GM19043 (cell line): ENCODE data around the gene LIN54.
"Not testable (repeated sequence)": the region's sequence is repeated elsewhere in the genome, so short reads cannot be mapped to it uniquely, and the experiment has no call there.

Source experiments
- ATAC-seq: cut with Tn5 transposase; IDR thresholded peaks from one replicate; pipeline ENCODE4 v1.9.1; 2021; ENCODE audit warnings: low read depth; ENCODE audit not compliant: unreplicated experiment

LIN54 gene

GRCh38 chr4:83010522-83011318 lies at the start of gene LIN54:
LIN54 (minus strand) TSS chr4:83010823; CDS start chr4:82984844, 25,979 bp downstream.
- ATAC-seq: peak; percentile 40

- ATAC-seq: no peak
Observed at GRCh38 chr4:83054928-83055327, 44.3 kb upstream of the LIN54 start.

GRCh38 chr4:83048781-83049180 lies 38.2 kb upstream of the LIN54 start:
- ATAC-seq: not testable (repeated sequence)

- ATAC-seq: no peak
Observed at GRCh38 chr4:83046693-83047473, 36.3 kb upstream of the LIN54 start.

DNA sequence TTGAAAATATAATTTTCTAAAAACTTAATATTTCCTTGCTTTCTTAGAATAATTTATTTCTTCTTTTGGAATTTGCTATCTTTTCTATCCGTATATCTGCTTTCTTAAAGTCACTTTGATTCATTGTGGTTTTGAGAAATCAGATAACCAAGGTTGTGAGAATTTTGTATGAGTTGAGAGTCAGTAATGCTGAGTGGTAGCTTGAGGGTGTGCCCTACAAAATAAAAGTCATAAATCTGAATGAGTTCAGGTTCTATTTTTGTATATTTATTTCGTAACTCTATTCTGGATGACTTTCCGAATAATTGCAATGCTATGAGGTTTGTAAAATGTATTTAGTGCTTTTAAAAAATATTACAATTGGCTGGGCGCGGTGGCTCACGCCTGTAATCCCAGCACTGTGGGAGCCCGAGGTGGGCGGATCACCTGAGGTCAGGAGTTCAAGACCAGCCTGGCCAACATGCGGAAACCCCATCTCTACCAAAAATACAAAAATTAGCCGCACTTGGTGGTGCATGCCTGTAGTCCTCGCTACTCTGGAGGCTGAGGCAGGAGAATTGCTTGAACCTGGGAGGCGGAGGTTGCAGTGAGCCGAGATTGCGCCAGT lies 33.3 kb upstream of the LIN54 start:
- no peak for ATAC-seq

DNA sequence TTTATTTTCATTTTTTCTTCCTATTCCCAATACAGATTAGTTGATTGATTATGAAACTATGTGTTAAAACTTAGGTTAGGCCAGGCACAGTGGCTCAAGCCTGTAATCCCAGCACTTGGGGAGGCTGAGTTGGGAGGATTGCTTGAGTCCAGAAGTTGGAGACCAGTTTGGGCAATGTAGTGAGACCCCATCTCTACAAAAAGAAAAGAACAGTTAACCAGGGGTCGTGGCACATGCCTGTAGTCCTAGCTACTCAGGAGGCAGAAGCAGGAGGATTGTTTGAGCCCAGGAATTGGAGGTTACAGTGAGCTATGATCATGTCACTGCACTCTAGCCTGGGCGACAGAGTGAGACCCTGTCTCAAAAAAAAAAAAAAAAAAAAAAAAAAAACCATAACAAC lies 32.5 kb upstream of the LIN54 start:
- ATAC-seq: not testable (repeated sequence)

DNA sequence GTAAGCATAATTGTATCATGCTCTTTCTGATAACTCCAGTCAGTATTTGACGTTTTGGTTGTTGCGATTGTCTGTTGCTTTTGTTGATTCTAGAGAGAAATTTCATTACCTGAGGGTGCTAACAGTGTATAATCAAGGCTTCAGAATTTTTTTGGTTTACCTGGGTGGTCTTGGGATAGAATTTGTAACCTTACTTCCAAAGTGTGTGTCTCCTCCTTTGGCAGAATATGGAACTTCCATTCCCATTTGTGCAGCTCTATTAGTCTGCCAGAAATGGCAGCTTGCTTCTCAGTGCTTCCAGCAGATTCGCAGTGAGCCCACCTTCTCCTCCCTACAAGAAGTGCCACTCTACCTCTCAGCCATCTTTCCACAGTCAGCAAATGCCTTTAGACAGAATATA lies 29.6 kb upstream of the LIN54 start:
- no peak for ATAC-seq

DNA sequence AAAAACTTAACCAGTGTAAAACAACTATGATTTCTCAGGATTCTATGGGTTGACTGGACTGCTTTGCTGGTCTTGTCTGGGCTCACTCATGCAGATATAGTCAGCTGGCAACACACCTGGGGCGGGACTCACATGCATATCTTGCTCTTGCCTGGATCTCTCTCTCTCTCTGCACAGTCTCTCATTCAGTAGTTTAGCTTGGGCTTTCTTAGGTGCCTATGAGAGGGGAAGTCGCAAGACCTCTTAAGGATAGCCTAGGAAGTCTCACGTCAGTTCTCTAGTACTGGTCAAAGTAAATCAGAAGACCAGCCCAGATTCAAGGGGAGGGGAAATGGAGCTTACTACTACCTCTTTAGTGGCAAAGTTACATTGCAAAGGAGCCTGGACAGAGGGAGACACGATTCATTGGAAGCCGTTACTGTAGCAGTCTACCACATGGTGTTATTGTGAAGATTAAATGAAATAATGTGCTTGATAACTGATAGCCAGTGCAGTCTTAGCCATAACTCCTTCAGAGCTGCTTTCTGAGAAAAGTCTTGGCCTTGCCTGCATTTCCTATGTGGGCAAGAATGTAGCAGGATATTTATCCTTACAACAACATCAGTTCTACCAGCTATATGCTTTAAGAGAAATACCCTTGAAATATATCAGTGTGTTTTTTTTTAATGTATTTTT lies 26.5 kb upstream of the LIN54 start:
- ATAC-seq: no peak

DNA sequence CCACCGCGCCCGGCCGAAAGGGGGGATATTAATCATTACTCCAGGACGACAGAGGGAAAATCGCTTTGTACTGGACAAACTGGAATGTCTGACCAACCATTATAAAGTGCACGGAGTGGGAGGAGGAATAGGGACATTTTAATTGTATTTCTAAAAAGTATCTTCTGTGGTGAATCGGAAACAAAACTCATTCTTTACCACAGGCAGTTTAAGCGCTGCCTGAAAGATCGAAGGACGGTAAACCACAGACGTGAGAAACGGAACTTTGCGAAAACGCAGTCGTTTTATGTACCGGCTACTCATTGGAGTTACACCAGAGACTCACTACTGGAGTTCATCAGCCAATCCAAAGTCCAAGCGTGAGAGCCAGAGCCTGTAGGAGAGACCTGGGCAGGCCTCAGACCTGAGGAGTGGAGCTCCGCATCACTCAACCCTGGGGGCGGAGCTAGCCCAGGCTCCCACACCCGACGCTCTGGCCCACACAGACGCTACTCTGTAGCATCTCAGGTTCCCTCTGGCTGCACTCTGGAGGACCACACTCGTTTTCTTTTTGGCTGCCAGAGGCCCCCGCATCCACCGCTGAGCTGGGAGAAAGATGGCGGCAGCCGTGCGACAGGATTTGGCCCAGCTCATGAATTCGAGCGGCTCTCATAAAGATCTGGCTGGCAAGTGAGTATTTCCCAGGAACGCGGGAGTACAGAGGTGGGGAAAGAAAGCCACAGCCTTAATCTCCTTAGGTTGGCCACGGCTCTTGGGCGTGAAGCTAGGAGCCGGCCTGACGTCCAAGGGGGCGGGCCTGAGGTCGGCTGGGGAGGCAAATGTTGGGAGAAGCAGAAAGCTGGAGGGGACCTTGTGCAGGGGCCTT lies 24.2 kb upstream of the LIN54 start, which contains the start of gene COPS4:
Gene COPS4 (plus strand): TSS at position 554 of the 865 bp plus-strand sequence. CDS start 42 bp downstream, at position 596.
- ATAC-seq: peak; percentile 99

DNA sequence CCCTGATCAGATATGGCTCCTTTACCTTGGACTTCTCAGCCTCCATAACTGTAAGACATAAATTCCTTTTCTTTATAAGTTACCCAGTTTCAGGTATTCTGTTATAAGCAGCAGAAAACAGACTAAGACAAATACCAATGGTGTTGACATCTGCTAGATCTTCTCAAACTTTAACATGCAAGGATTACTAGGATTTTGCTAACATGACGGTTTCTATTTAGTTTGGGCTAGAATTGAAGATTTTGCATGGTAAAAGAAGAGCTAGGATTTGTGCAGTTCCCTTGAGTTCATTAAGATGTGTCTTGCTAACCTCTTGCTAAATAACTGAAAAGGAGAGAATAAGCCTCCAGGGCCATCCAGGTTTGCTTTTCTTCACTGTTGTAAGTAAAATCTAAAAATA lies 19.1 kb upstream of the LIN54 start:
- no peak for ATAC-seq

DNA sequence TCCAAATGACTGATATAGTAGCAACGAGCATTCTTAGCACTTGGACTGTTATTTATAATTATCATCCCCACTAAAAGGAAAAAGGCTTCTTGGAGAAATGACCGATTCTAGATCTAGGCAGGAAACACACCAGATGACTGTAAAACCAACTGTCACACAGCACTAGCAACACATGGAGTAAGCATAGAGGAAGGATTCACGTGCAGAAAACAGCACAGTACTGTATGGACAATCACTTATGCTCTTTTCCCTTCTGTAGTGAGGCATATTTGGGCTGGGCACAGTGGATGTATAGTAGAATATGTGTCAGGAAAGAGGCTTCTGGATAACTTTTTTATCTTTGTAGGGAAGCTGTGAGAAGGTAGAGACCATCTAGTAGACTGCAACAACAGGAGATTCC lies 18.4 kb upstream of the LIN54 start:
- no peak for ATAC-seq

DNA sequence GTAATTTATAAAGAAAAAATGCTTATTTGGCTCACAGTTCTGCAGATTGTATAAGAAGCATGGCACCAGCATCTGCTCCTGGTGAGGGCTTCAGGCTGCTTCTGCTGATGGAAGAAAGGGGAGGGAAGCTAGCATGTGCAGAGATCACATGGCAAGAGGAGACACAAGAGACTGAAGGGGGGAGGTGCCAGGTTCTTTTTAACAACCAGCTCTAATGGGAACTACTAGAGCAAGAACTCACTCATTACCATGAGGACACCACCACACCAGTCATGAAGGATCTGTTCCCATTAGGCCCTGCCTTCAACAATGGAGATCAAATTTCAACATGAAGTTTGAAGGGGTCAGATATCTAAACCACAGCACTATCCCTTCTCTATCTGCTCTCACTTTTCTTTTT lies 14.9 kb upstream of the LIN54 start:
- ATAC-seq: no peak

DNA sequence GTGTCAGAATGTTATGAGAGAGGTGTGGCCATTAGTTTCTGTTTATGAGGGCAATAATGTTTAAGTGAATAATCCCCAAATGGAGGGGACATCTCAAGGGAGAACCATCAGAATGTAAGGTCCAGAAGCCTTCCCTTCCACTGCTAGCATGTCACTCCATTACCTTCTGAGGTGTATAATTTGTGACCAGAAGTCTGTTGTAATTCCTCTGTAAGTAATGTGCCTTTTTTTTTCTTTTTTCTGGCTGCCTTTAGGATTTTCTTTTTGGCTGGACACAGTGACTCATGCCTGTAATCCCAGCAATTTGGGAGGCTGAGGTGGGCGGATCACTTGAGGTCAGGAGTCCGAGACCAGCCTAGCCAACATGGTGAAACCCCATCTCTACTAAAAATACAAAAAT lies 13.6 kb upstream of the LIN54 start:
- no peak for ATAC-seq

GRCh38 chr4:83023599-83023998 lies 13.0 kb upstream of the LIN54 start:
- ATAC-seq: not testable (repeated sequence)

GRCh38 chr4:83022724-83023450 lies 12.3 kb upstream of the LIN54 start:
- ATAC-seq: no peak

- ATAC-seq: no peak
Observed at GRCh38 chr4:83019794-83020494, 9.3 kb upstream of the LIN54 start.

DNA sequence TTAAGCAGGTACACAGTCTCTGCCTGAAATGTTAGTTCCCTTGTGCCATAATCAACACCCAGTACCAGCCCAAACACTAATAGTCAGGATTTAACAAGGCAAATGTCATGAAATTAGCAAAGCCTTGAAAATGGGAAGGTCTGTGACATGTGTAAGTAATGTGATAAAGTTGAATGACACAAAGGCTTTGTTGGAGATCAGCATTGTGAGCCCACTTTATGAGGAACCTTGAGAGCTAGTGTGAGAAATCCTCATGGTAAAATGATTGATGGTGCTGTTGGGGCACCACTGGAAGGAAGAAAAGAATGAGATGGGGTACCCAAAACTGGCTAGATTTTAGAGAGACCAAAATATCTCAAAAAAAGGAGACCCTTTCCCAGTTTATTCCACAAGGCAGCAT lies 3.3 kb upstream of the LIN54 start:
- ATAC-seq: no peak

GRCh38 chr4:83013420-83013867 lies 2.8 kb upstream of the LIN54 start:
- no peak for ATAC-seq
